Endodermal cell (in vitro differentiated cells): ENCODE results near the gene CHD5. TPM values are rescaled to one million over a fixed set of nuclear protein-coding genes. Genes with fewer than 3 reads are reported as not detected.

Source experiments
- DNase-seq: peaks from one replicate; pipeline ENCODE4 v3.0.0-alpha.2; 2017
- H3K27ac ChIP-seq: 2 replicates; pipeline ENCODE4 v1.5.1; 2013; ENCODE audit warnings: mild to moderate bottlenecking, low read depth, low read length, moderate library complexity
- H3K27me3 ChIP-seq: 2 replicates; pipeline ENCODE4 v1.6.1; 2013; ENCODE audit warnings: mild to moderate bottlenecking, low read length, moderate library complexity; ENCODE audit not compliant: insufficient read depth, control insufficient read depth, poor library complexity, severe bottlenecking
- H3K36me3 ChIP-seq: 2 replicates; pipeline ENCODE4 v1.7.0; 2013; ENCODE audit warnings: mild to moderate bottlenecking, low read length, moderate library complexity; ENCODE audit not compliant: control insufficient read depth, insufficient read depth
- H3K4me1 ChIP-seq: one replicate; pipeline ENCODE4 v1.7.0; 2013; ENCODE audit warnings: low read length; ENCODE audit not compliant: control insufficient read depth, insufficient read depth
- H3K4me3 ChIP-seq: 2 replicates; pipeline ENCODE4 v1.5.1; 2013; ENCODE audit warnings: mild to moderate bottlenecking, low read length, moderate library complexity
- H3K9ac ChIP-seq: 2 replicates; pipeline ENCODE4 v1.6.1; 2013; ENCODE audit warnings: mild to moderate bottlenecking, low read length, moderate library complexity; ENCODE audit not compliant: poor library complexity, severe bottlenecking; ENCODE audit errors: extremely low read depth
- H3K9me3 ChIP-seq: 2 replicates; pipeline ENCODE4 v1.6.1; 2013; ENCODE audit warnings: mild to moderate bottlenecking, low read length, moderate library complexity; ENCODE audit not compliant: control insufficient read depth
- H3K27ac Mint-ChIP-seq: 2 replicates; pipeline ENCODE4 v1.8.0; 2020; ENCODE audit warnings: mixed read lengths
- H3K27me3 Mint-ChIP-seq: 2 replicates; pipeline ENCODE4 v1.8.0; 2021; ENCODE audit warnings: mild to moderate bottlenecking, mixed read lengths; ENCODE audit not compliant: insufficient read depth
- H3K36me3 Mint-ChIP-seq: 2 replicates; pipeline ENCODE4 v1.8.0; 2020; ENCODE audit warnings: low read depth, mixed read lengths
- H3K4me1 Mint-ChIP-seq: 2 replicates; pipeline ENCODE4 v1.8.0; 2020; ENCODE audit warnings: mixed read lengths
- H3K4me3 Mint-ChIP-seq: 2 replicates; pipeline ENCODE4 v1.8.0; 2020; ENCODE audit warnings: mild to moderate bottlenecking, moderate library complexity, mixed read lengths
- H3K9me3 Mint-ChIP-seq: 2 replicates; pipeline ENCODE4 v1.8.0; 2020; ENCODE audit warnings: mild to moderate bottlenecking, mixed read lengths
- WGBS, 2 experiments: methylation state at CpG; one replicate each; pipeline versions ENCODE4 v1.1.5 to v1.1.7; 2013; ENCODE audit warnings: missing lambda C conversion rate in 2 of 2, mixed read lengths in 1 of 2; ENCODE audit not compliant: insufficient coverage in 1 of 2, insufficient read length in 1 of 2; 5-methylcytosine and 5-hydroxymethylcytosine counted together
- total RNA-seq, 2 donors: library from RNA; stranded (reverse); fragmentation: NEBNext Ultra II Directional in 1 of 2; extraction: Animal tissue kit (Norgen Biotek cat#: 25700) in 1 of 2; gene quantifications; 2 replicates in 1 of 2; 3 replicates in 1 of 2; pipeline ENCODE4 v1.2.1, GENCODE V29; 2021
- TF ChIP-seq, protein P1 (sequence below): fragments of 200-600 bp; sonication (generic); conservative IDR thresholded peaks from 2 replicates; pipeline ENCODE4 v1.5.0; 2021; ENCODE audit warnings: antibody characterized with exemption, mild to moderate bottlenecking

Gene CHD5
- total RNA-seq, 2 donors from 2014 or later, result 0.40 to 0.69 TPM

DNA sequence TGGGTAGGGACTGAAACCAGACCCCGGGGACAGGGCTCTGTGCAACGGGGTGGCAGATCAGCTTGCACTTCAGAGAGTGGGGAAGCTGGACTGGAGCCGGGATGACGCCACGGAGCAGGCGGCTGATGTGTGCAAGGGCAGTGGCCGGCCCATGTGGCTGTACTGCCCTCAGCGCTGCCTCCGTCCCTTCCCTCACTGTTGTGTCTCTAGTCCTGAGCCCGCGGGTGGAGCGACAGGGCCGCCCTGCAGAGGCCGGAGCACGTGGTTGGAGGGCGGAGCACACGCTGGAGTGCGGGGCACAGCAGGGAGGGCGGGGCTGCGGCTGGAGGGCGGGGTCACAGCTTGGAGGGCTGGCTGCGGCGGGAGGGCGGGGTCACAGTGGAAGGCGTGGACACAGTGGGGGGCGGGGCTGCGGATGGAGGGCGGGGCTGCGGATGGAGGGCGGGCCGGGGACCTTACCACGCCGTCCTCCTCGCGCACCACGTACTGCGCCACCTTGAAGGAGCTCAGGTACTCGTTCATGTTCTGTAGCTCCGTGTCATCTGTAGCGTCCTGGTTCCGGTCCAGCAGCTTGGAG, 52.4 kb downstream of the CHD5 start:
- WGBS, 2 experiments, result 60 to 70% methylated on average over 18 to 41 of the region's 41 CpGs
- Mint-ChIP-seq H3K27me3 (peaks cover 38% of the 10 kb centered on the region), H3K36me3 (no peaks in the 10 kb centered on the region), H3K9me3 (peaks cover 6% of the 10 kb centered on the region), H3K4me1 (no peaks in the 10 kb centered on the region), H3K27ac (no peak overlapping the region), H3K4me3 (no peak overlapping the region)
- Histone ChIP-seq H3K36me3 (no peaks in the 10 kb centered on the region), H3K27ac (no peak overlapping the region), H3K4me3 (no peak overlapping the region), H3K4me1 (no peaks in the 10 kb centered on the region), H3K9me3 (no peaks in the 10 kb centered on the region), H3K9ac (no peak overlapping the region), H3K27me3 (no peaks in the 10 kb centered on the region)
- TF ChIP-seq, protein P1, sequence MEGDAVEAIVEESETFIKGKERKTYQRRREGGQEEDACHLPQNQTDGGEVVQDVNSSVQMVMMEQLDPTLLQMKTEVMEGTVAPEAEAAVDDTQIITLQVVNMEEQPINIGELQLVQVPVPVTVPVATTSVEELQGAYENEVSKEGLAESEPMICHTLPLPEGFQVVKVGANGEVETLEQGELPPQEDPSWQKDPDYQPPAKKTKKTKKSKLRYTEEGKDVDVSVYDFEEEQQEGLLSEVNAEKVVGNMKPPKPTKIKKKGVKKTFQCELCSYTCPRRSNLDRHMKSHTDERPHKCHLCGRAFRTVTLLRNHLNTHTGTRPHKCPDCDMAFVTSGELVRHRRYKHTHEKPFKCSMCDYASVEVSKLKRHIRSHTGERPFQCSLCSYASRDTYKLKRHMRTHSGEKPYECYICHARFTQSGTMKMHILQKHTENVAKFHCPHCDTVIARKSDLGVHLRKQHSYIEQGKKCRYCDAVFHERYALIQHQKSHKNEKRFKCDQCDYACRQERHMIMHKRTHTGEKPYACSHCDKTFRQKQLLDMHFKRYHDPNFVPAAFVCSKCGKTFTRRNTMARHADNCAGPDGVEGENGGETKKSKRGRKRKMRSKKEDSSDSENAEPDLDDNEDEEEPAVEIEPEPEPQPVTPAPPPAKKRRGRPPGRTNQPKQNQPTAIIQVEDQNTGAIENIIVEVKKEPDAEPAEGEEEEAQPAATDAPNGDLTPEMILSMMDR, result no peak
- DNase-seq, result peak; percentile 97

DNA sequence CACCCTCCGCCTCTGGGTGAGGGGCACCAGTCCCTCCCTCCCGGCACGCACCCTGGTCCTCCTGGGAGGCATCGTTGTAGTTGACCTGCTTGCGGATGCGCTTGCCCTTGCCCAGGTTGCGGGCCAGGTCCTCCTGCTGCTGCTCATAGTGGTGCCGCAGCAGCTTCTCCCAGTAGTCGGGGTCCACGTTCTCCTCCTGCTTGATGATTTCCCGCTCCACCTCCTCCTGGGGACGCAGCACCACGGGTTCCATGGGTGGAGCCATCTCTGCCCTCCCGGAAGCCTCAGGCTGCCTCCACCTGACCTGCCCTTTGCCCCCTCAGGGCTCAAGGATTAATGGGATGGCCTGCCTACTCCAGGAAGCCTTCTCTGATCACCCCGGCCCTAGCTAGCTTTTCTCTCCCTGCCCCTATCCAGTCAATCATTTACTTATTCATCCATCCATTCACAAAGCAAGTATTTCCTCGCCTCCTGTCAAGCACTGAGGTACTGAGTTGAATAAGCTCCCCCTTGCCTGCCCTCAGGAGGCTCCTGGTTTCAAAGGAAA, 53.5 kb downstream of the CHD5 start:
- Histone ChIP-seq H3K9ac (no peak overlapping the region), H3K36me3 (no peaks in the 10 kb centered on the region), H3K27me3 (no peaks in the 10 kb centered on the region), H3K4me1 (no peaks in the 10 kb centered on the region), H3K27ac (no peak overlapping the region), H3K4me3 (no peak overlapping the region), H3K9me3 (no peaks in the 10 kb centered on the region)
- Mint-ChIP-seq H3K27me3 (peaks cover 29% of the 10 kb centered on the region), H3K9me3 (no peaks in the 10 kb centered on the region), H3K4me1 (no peaks in the 10 kb centered on the region), H3K27ac (no peak overlapping the region), H3K36me3 (no peaks in the 10 kb centered on the region), H3K4me3 (no peak overlapping the region)
- WGBS, 2 experiments, result 91 to 93% methylated on average over 13 to 16 of the region's 16 CpGs
- DNase-seq, result no peak
- TF ChIP-seq, protein P1, result no peak

DNA sequence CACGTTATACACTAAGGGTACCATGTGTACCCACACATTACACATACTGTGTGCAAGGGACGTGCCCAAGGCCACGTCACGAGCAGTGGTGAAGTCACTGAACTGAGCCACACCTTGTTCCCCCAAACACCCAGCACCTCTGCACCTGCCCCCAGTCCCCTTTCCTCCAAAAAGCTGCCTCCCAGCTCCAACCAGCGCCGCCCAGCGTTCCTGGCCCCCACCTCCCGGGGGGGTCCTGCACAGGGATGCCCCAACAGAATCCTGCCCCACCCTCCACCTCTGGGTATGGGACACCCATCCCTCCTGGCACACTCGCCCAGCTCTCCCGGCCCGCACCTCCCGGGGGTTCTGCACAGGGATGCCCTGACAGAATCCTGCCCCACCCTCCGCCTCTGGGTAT, 54.1 kb downstream of the CHD5 start:
- Histone ChIP-seq H3K4me1 (no peaks in the 10 kb centered on the region), H3K9ac (no peak overlapping the region), H3K27me3 (no peaks in the 10 kb centered on the region), H3K36me3 (no peaks in the 10 kb centered on the region), H3K9me3 (no peaks in the 10 kb centered on the region), H3K4me3 (no peak overlapping the region), H3K27ac (no peak overlapping the region)
- DNase-seq, result no peak
- Mint-ChIP-seq H3K4me3 (no peak overlapping the region), H3K4me1 (no peaks in the 10 kb centered on the region), H3K36me3 (no peaks in the 10 kb centered on the region), H3K9me3 (no peaks in the 10 kb centered on the region), H3K27ac (no peak overlapping the region), H3K27me3 (peaks cover 29% of the 10 kb centered on the region)
- TF ChIP-seq, protein P1, result no peak
- 87 to 88% methylated on average over 3 to 13 of the region's 13 CpGs for WGBS, 2 experiments
